Tibial nerve (tissue), 4 donors: Measurements from ENCODE around the gene SIDT1. TPM values are rescaled to one million over a fixed set of nuclear protein-coding genes. Genes with fewer than 3 reads are reported as not detected.

Source experiments
- DNase-seq, 2 donors: peaks; one replicate each; pipeline ENCODE4 v3.0.0-alpha.2; 2019; ENCODE audit warnings: low spot score in 2 of 2
- H3K27ac ChIP-seq, 4 donors: fragments of 200-600 bp; sonication (generic) in 3 of 4; one replicate each; pipeline ENCODE4 v1.5.1; 2017 to 2019; ENCODE audit warnings: mild to moderate bottlenecking in 1 of 4
- H3K27me3 ChIP-seq, 2 donors: fragments of 200-600 bp; sonication (generic) in 1 of 2; one replicate each; pipeline versions ENCODE4 v1.5.1 to v1.6.0; 2017 to 2019
- H3K36me3 ChIP-seq, 3 donors: fragments of 200-600 bp; sonication (generic); one replicate each; pipeline ENCODE4 v1.5.1; 2018 to 2019
- H3K4me1 ChIP-seq, 4 donors: fragments of 200-600 bp; sonication (generic) in 3 of 4; one replicate each; pipeline ENCODE4 v1.5.1; 2017 to 2019
- H3K4me3 ChIP-seq, 4 donors: fragments of 200-600 bp; sonication (generic) in 3 of 4; one replicate each; pipeline ENCODE4 v1.5.1; 2017 to 2019; ENCODE audit warnings: mild to moderate bottlenecking in 1 of 4, moderate library complexity in 1 of 4
- H3K9me3 ChIP-seq, 4 donors: fragments of 200-600 bp; sonication (generic) in 3 of 4; one replicate each; pipeline ENCODE4 v1.5.1; 2017 to 2019
- EP300 ChIP-seq, 2 donors: sonication (generic); formaldehyde crosslinking; IDR thresholded peaks; one replicate each; pipeline ENCODE4 v1.6.1; 2017; ENCODE audit warnings: antibody characterized with exemption in 2 of 2, mild to moderate bottlenecking in 1 of 2
- POLR2A ChIP-seq, 2 donors: fragments of 450-650 bp; IDR thresholded peaks; one replicate each; pipeline ENCODE4 v1.6.1; 2017; ENCODE audit warnings: antibody characterized with exemption in 2 of 2, mild to moderate bottlenecking in 2 of 2, moderate library complexity in 2 of 2
- WGBS, 2 donors: methylation state at CpG; one replicate each; pipeline ENCODE4 v1.1.5; 2018; 5-methylcytosine and 5-hydroxymethylcytosine counted together
- total RNA-seq, 4 donors: library from RNA; depleted of rRNA; stranded (reverse); fragments of >200 nt; gene quantifications; one replicate each; pipeline ENCODE4 v1.1.0, GENCODE V29; 2016
- TF ChIP-seq, protein P1 (sequence below), 5 experiments: fragments of 200-600 bp in 3 of 5; fragments of 450-650 bp in 2 of 5; sonication (generic) in 3 of 5; IDR thresholded peaks; one replicate each; pipeline ENCODE4 v1.5.1; 2016 to 2019; ENCODE audit warnings: antibody characterized with exemption in 5 of 5, mild to moderate bottlenecking in 3 of 5, moderate library complexity in 2 of 5

The SIDT1 gene
- total RNA-seq, 4 donors from 2014 or later, result 2.7 to 6.8 (median 4.8) TPM

DNA sequence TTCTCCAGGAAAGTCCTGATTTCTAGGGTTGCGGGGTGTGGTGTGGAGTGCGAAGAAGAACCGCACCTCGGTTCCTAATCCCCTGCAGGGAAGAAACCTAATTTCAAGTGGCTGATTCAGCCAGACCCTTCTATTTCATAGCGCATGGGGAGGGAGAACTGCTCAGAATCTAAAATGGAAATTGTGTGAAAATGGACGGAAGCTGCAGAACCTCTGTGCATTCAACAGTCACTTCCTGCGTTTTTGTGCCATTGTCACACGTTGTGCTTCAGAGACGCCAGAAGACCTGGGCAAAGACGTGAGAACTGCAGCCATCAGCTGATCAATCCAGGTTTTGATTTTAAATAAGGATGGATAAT, 1.2 kb downstream of the SIDT1 start:
- Histone ChIP-seq H3K9me3 (no peaks in the 10 kb centered on the region), H3K36me3 (no peaks in the 10 kb centered on the region), H3K4me3 (peak overlapping the region; percentile 31 to 66 (median 58)), H3K27me3 (peaks cover 0 to 54% of the 10 kb centered on the region in 2 donors), H3K27ac (peak overlapping the region in 1 of 4 donors; percentile 85), H3K4me1 (peaks cover 0 to 10% (median 3%) of the 10 kb centered on the region in 4 donors)
- TF ChIP-seq POLR2A (IDR thresholded peaks at IDR 0.05) (no peak), EP300 (IDR thresholded peaks at IDR 0.05) (no peak)
- TF ChIP-seq, protein P1, sequence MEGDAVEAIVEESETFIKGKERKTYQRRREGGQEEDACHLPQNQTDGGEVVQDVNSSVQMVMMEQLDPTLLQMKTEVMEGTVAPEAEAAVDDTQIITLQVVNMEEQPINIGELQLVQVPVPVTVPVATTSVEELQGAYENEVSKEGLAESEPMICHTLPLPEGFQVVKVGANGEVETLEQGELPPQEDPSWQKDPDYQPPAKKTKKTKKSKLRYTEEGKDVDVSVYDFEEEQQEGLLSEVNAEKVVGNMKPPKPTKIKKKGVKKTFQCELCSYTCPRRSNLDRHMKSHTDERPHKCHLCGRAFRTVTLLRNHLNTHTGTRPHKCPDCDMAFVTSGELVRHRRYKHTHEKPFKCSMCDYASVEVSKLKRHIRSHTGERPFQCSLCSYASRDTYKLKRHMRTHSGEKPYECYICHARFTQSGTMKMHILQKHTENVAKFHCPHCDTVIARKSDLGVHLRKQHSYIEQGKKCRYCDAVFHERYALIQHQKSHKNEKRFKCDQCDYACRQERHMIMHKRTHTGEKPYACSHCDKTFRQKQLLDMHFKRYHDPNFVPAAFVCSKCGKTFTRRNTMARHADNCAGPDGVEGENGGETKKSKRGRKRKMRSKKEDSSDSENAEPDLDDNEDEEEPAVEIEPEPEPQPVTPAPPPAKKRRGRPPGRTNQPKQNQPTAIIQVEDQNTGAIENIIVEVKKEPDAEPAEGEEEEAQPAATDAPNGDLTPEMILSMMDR (IDR thresholded peaks at IDR 0.05), result no peak
- no peak for DNase-seq
- WGBS, 2 donors, result 12 to 18% methylated on average over 10 of the region's 10 CpGs

DNA sequence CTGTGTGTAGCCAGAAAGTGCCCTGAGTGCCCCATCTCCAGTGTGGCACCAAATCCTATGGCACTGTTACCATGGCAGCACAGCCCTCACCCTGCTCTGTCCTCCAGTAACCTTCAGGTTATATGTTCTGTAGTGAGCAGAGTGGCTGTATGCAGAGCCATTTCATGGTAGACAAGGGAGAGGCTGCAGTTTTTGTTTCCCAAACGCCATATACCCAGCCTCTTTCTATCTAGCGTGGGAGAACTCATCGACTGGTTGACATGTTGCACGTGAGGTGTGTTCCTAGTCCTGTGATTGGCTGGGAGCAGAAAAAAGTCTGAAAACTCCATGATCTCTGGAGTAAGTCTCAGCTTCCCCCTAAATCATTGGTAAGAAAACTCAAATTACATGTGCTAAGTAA, 2.0 kb downstream of the SIDT1 start:
- Histone ChIP-seq H3K4me3 (peak overlapping the region in 1 of 4 donors; percentile 66), H3K36me3 (no peaks in the 10 kb centered on the region), H3K4me1 (peaks cover 0 to 10% (median 3%) of the 10 kb centered on the region in 4 donors), H3K27me3 (peaks cover 0 to 54% of the 10 kb centered on the region in 2 donors), H3K9me3 (no peaks in the 10 kb centered on the region), H3K27ac (no peak overlapping the region)
- TF ChIP-seq POLR2A (IDR thresholded peaks at IDR 0.05), result no peak
- TF ChIP-seq EP300 (IDR thresholded peaks at IDR 0.05), result no peak
- TF ChIP-seq, protein P1 (IDR thresholded peaks at IDR 0.05), result no peak
- DNase-seq, result no peak
- 69 to 77% methylated on average over 4 of the region's 4 CpGs for WGBS, 2 donors

DNA sequence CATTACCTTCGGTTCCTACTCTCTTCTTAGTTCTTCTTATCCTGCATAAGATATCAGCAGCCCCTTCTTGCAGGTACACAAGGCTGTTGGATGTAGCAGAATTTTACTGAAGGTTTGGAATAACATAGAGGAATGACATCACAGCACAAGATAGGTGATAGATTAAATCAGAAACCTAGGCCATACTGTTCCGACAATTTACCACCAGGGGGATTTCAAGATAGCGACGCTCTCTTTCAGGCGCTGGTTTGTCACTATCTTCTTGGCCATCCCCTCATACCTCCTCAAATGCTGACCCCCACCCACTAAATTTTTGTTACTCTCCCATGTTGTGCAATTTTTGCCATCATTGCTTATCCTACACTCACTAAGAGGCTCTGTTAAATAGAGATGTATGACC, 3.5 kb downstream of the SIDT1 start:
- Histone ChIP-seq H3K4me3 (no peak overlapping the region), H3K36me3 (no peaks in the 10 kb centered on the region), H3K4me1 (peaks cover 0 to 10% (median 3%) of the 10 kb centered on the region in 4 donors), H3K9me3 (no peaks in the 10 kb centered on the region), H3K27ac (no peak overlapping the region), H3K27me3 (peaks cover 0 to 54% of the 10 kb centered on the region in 2 donors)
- 49 to 67% methylated on average over 5 of the region's 5 CpGs for whole genome bisulfite sequencing, 2 donors
- TF ChIP-seq EP300 (IDR thresholded peaks at IDR 0.05), result no peak
- no peak for TF ChIP-seq POLR2A (IDR thresholded peaks at IDR 0.05)
- TF ChIP-seq, protein P1 (IDR thresholded peaks at IDR 0.05), result no peak
- DNase-seq, result no peak

DNA sequence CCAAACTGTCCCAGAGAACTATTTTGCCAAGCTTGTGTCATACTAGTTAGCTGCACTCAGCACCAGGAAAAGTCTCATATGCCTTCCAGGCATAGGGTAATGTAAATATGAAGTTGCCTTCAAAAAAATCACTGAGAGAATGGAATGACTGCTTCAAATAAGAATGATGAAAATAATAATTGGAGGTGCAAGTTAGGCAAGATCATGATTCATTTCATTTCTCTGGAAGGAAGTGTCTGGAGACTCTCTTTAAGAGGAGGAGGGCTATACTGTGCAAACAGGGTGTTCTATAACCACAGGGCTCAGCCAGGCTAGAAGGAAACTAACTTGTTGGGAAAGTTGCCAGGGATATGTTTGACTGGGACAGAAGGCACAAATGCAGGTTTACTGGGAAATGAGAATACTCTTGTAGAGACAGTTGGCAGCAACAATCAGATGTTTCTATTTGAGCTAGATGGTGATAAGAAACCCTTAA, 4.3 kb downstream of the SIDT1 start:
- H3K9me3 ChIP-seq, result peaks cover 0 to 6% (median 0%) of the 10 kb centered on the region in 4 donors
- H3K27me3 ChIP-seq, result peaks cover 0 to 47% of the 10 kb centered on the region in 2 donors
- H3K27ac ChIP-seq, result no peak overlapping the region
- no peaks in the 10 kb centered on the region for H3K36me3 ChIP-seq
- no peak overlapping the region for H3K4me3 ChIP-seq
- no peak for DNase-seq
- H3K4me1 ChIP-seq, result peaks cover 0 to 10% (median 3%) of the 10 kb centered on the region in 4 donors
- TF ChIP-seq POLR2A (IDR thresholded peaks at IDR 0.05), result no peak
- TF ChIP-seq, protein P1 (IDR thresholded peaks at IDR 0.05), result no peak
- no peak for TF ChIP-seq EP300 (IDR thresholded peaks at IDR 0.05)

DNA sequence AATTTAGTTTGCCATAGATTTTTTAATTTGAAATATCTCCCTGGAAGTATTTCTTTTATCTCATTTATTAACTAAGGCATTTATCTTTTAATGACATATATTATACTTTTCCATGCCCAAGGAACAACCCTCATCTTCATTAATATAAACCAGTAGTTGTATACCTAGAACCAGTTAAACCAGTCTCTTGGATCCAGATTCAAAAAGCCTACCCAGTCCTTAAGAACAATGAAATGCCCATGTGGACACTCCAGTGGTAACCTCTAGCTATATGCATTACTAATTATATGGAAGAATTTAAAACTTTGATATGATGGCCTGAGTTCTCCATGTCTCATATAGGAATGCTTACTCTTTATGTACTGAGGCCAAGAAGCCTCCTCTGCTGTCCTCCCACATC, 4.8 kb downstream of the SIDT1 start:
- no peaks in the 10 kb centered on the region for H3K36me3 ChIP-seq
- DNase-seq, result no peak
- no peak overlapping the region for H3K4me3 ChIP-seq
- peaks cover 0 to 43% of the 10 kb centered on the region in 2 donors for H3K27me3 ChIP-seq
- TF ChIP-seq, protein P1 (IDR thresholded peaks at IDR 0.05), result no peak
- no peak for TF ChIP-seq EP300 (IDR thresholded peaks at IDR 0.05)
- no peak for TF ChIP-seq POLR2A (IDR thresholded peaks at IDR 0.05)
- H3K4me1 ChIP-seq, result peaks cover 0 to 10% (median 3%) of the 10 kb centered on the region in 4 donors
- H3K27ac ChIP-seq, result no peak overlapping the region
- peaks cover 0 to 11% (median 0%) of the 10 kb centered on the region in 4 donors for H3K9me3 ChIP-seq
